Activated CD4-positive, alpha-beta T cell treated with anti-CD3 and anti-CD28 coated beads, Interleukin-2, amount 50 U/mL, for 48 hours (primary cell): ENCODE measurements around the gene RACGAP1.
A peak's percentile ranks its signal among the peaks of the same experiment; 100 is the strongest.
"Not testable (repeated sequence)": the region's sequence is repeated elsewhere in the genome, so short reads cannot be mapped to it uniquely, and the experiment has no call there.

Source experiments
- DNase-seq, 2 experiments: peaks; one replicate each; pipeline ENCODE4 v3.0.0-alpha.2; 2020

Gene RACGAP1

GRCh38 chr12:50055831-50056638 lies 30.7 kb upstream of the RACGAP1 start:
- DNase-seq = peak; percentile 61 to 70

- DNase-seq = no peak
These were observed 28.3 kb upstream of the RACGAP1 start for GRCh38 chr12:50053583-50053982.

GRCh38 chr12:50052964-50053363 lies 27.7 kb upstream of the RACGAP1 start:
- DNase-seq = no peak

GRCh38 chr12:50052544-50052943 lies 27.2 kb upstream of the RACGAP1 start:
- DNase-seq = no peak

- no peak for DNase-seq
These were observed 26.0 kb upstream of the RACGAP1 start for GRCh38 chr12:50051101-50051806.

- no peak for DNase-seq
These were observed 25.3 kb upstream of the RACGAP1 start for GRCh38 chr12:50050410-50051098.

GRCh38 chr12:50050119-50050385 lies 24.8 kb upstream of the RACGAP1 start:
- DNase-seq = no peak

- DNase-seq = no peak
These were observed 24.2 kb upstream of the RACGAP1 start for GRCh38 chr12:50049254-50050118.

- no peak for DNase-seq
These were observed 22.5 kb upstream of the RACGAP1 start for GRCh38 chr12:50047693-50048250.

GRCh38 chr12:50043854-50044253 lies 18.6 kb upstream of the RACGAP1 start:
- no peak for DNase-seq

- no peak for DNase-seq
These were observed 18.0 kb upstream of the RACGAP1 start for GRCh38 chr12:50043308-50043707.

GRCh38 chr12:50042693-50043092 lies 17.4 kb upstream of the RACGAP1 start:
- peak in 1 of 2 experiments; percentile 23 for DNase-seq

GRCh38 chr12:50041962-50042361 lies 16.7 kb upstream of the RACGAP1 start:
- DNase-seq = no peak

- no peak for DNase-seq
These were observed 16.0 kb upstream of the RACGAP1 start for GRCh38 chr12:50041062-50041860.

GRCh38 chr12:50040657-50041056 lies 15.4 kb upstream of the RACGAP1 start:
- no peak for DNase-seq

GRCh38 chr12:50039151-50039835 lies 14.0 kb upstream of the RACGAP1 start:
- peak; percentile 94 to 95 for DNase-seq

GRCh38 chr12:50038336-50038735 lies 13.0 kb upstream of the RACGAP1 start:
- DNase-seq = no peak

GRCh38 chr12:50032854-50033581 lies 7.7 kb upstream of the RACGAP1 start:
- no peak for DNase-seq

- DNase-seq = no peak
These were observed 7.2 kb upstream of the RACGAP1 start for GRCh38 chr12:50032515-50032853.

GRCh38 chr12:50030449-50030848 lies 5.2 kb upstream of the RACGAP1 start:
- DNase-seq = not testable (repeated sequence)

- DNase-seq = no peak
These were observed 1.4 kb upstream of the RACGAP1 start for GRCh38 chr12:50026691-50027090.
